Uterus (tissue), 4 donors: ENCODE data around the gene CDC34. TPM values are rescaled to one million over a fixed set of nuclear protein-coding genes. Genes with fewer than 3 reads are reported as not detected.

Source experiments
- DNase-seq, 2 donors: peaks; one replicate each; pipeline ENCODE4 v3.0.0-alpha.2; 2019 to 2020
- H3K27ac ChIP-seq, 2 donors: fragments of 200-600 bp; sonication (generic); 1 replicate in 1 of 2; 2 replicates in 1 of 2; pipeline ENCODE4 v1.5.1; 2016 to 2018
- H3K27me3 ChIP-seq, 2 donors: fragments of 200-600 bp; sonication (generic); one replicate each; pipeline ENCODE4 v1.5.1; 2018 to 2019; ENCODE audit warnings: control low read depth in 1 of 2
- H3K36me3 ChIP-seq, 2 donors: fragments of 200-600 bp; sonication (generic); one replicate each; pipeline ENCODE4 v1.5.1; 2019; ENCODE audit warnings: control low read depth in 1 of 2
- H3K4me1 ChIP-seq, 2 donors: fragments of 200-600 bp; sonication (generic); one replicate each; pipeline ENCODE4 v1.5.1; 2018 to 2019; ENCODE audit warnings: control low read depth in 1 of 2
- H3K4me3 ChIP-seq, 2 donors: fragments of 200-600 bp; sonication (generic); 1 replicate in 1 of 2; 2 replicates in 1 of 2; pipeline ENCODE4 v1.5.1; 2018 to 2019; ENCODE audit warnings: mild to moderate bottlenecking in 1 of 2
- H3K9me3 ChIP-seq, 2 donors: fragments of 200-600 bp; sonication (generic); one replicate each; pipeline ENCODE4 v1.5.1; 2019; ENCODE audit warnings: control low read depth in 1 of 2
- CTCF ChIP-seq, 4 experiments: fragments of 200-600 bp in 2 of 4; fragments of 450-650 bp in 2 of 4; sonication (generic) in 2 of 4; IDR thresholded peaks; one replicate each; pipeline ENCODE4 v1.5.1; 2016 to 2019; ENCODE audit warnings: antibody characterized with exemption in 4 of 4, mild to moderate bottlenecking in 2 of 4, moderate library complexity in 1 of 4
- POLR2A ChIP-seq, 2 donors: fragments of 450-650 bp; IDR thresholded peaks; one replicate each; pipeline ENCODE4 v1.6.1; 2016; ENCODE audit warnings: antibody characterized with exemption in 2 of 2, mild to moderate bottlenecking in 1 of 2, moderate library complexity in 1 of 2
- intact Hi-C: fragments of 100-400 bp; cut with DNase I; formaldehyde crosslinking; loops from one replicate; pipeline ENCODE4 v1.15.1; 2023; ENCODE audit warnings: low total_unique reads
- total RNA-seq, 4 donors: library from RNA; depleted of rRNA in 3 of 4; stranded (reverse); fragments of >200 nt in 3 of 4; gene quantifications; one replicate each; pipeline versions ENCODE4 v1.1.0 to v1.2.4, GENCODE V29; 2014 to 2023
- donor health status: DM: yes; HTN: yes; CAD: no.

The CDC34 gene
- total RNA-seq, 4 donors from 2014 or later, result 44.4 to 459 (median 101) TPM

GRCh38 chr19:495081-495401 lies 36.5 kb upstream of the CDC34 start:
- TF ChIP-seq POLR2A (IDR thresholded peaks at IDR 0.05), result no peak
- TF ChIP-seq CTCF (IDR thresholded peaks at IDR 0.05), result no peak

DNA sequence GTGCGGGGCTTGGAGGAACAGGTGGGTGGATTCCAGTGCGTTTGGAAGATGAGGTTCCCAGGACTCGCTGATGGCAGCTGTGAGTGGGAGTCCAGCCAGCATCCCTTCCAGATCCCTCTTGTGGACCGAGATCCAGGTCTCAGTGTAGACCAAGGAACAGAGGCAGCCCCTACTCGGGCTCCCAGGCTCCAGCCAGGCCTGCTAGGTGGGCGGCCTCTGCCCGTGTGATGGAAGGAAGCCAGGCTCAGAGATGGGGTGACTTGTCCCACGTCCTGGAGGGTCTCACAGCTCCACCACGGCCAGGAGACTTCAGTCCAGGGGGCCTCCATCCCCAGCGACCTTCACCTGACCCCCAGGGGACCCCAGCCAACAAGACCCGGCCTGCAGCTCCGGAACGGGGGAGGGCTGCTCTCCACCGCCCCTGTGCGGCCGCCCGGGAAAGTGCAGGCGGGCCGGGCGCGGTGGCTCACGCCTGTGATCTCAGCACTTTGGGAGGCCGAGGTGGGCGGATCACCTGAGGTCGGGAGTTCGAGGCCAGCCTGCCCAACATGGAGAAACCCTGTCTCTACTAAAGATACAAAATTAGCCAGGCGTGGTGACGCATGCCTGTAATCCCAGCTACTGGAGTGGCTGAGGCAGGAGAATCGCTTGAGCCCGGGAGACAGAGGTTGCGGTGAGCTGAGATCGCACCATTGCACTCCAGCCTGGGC lies 36.0 kb upstream of the CDC34 start:
- Histone ChIP-seq H3K36me3 (no peaks in the 10 kb centered on the region), H3K4me1 (no peaks in the 10 kb centered on the region), H3K27ac (no peak overlapping the region), H3K27me3 (peaks cover 12 to 25% of the 10 kb centered on the region in 2 donors), H3K4me3 (no peak overlapping the region), H3K9me3 (no peaks in the 10 kb centered on the region)
- intact Hi-C loops, result no loop called here
- no peak for DNase-seq
- TF ChIP-seq CTCF (IDR thresholded peaks at IDR 0.05) (peak in 3 of 4 experiments; percentile 40 to 47 (median 44)), POLR2A (IDR thresholded peaks at IDR 0.05) (no peak)

More at GRCh38 chr19:495081-495401, 36.5 kb upstream of the CDC34 start:
- no peaks in the 10 kb centered on the region for H3K4me1 ChIP-seq
- DNase-seq, result no peak
- H3K4me3 ChIP-seq, result no peak overlapping the region
- no peaks in the 10 kb centered on the region for H3K36me3 ChIP-seq
- peaks cover 12 to 25% of the 10 kb centered on the region in 2 donors for H3K27me3 ChIP-seq
- intact Hi-C loops, result no loop called here
- no peaks in the 10 kb centered on the region for H3K9me3 ChIP-seq
- no peak overlapping the region for H3K27ac ChIP-seq

GRCh38 chr19:496112-496665 lies 35.4 kb upstream of the CDC34 start, which contains the start of gene MADCAM1:
Gene MADCAM1, plus strand, starts transcription at chr19:496486. Its CDS starts 14 bp downstream, at chr19:496500.
- no peaks in the 10 kb centered on the region for H3K4me1 ChIP-seq
- no peak for DNase-seq
- no peak within 1 kb of the TSS for H3K4me3 ChIP-seq
- H3K27ac ChIP-seq, result no peak within 1 kb of the TSS
- H3K9me3 ChIP-seq, result no peaks in the 10 kb centered on the region
- H3K36me3 ChIP-seq, result no peaks in the 10 kb centered on the region
- peaks cover 12 to 25% of the 10 kb centered on the region in 2 donors for H3K27me3 ChIP-seq
- no peak for TF ChIP-seq CTCF (IDR thresholded peaks at IDR 0.05)
- intact Hi-C loops, result no loop called here

DNA sequence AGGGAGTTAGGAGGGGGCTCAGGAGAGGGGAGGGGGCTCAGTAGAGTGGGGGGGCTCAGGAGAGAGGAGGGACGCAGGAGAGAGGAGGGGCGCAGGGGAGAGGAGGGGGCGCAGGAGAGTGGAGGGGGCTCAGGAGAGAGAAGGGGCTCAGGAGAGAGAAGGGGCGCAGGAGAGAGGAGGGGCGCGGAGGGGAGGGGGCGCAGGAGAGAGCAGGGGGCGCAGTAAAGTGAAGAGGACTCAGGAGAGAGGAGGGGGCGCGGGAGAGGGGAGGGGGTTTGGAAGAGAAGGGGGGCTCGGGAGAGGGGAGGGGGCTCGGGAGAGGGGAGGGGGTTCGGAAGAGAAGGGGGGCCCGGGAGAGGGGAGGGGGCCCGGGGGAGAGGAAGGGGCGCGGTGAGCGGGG lies 34.6 kb upstream of the CDC34 start:
- DNase-seq, result no peak
- no peaks in the 10 kb centered on the region for H3K36me3 ChIP-seq
- intact Hi-C loops, result no loop called here
- no peaks in the 10 kb centered on the region for H3K9me3 ChIP-seq
- peaks cover 12 to 25% of the 10 kb centered on the region in 2 donors for H3K27me3 ChIP-seq
- H3K27ac ChIP-seq, result no peak overlapping the region
- no peak overlapping the region for H3K4me3 ChIP-seq
- no peaks in the 10 kb centered on the region for H3K4me1 ChIP-seq
- no peak for TF ChIP-seq CTCF (IDR thresholded peaks at IDR 0.05)
- no peak for TF ChIP-seq POLR2A (IDR thresholded peaks at IDR 0.05)

DNA sequence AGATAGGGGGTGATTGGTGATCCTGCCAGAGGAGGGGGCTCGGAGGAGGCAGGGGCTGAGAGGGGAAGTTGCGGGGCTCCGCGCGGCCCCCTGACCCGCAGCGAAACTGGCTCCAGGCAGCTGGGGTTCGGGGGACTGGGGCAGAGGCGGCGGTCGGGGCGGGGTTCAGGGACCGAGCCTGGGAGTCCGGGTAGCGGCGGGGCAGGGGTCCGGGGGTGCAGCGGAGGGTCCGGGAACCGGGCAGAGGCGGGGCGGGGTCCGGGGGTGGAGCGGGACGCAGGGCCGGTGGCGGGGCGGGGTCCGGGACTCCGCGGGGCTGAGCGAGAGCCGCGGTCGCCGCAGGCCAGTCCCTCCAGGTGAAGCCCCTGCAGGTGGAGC lies 34.1 kb upstream of the CDC34 start:
- no peak for DNase-seq
- H3K36me3 ChIP-seq, result no peaks in the 10 kb centered on the region
- H3K9me3 ChIP-seq, result no peaks in the 10 kb centered on the region
- no peak for TF ChIP-seq CTCF (IDR thresholded peaks at IDR 0.05)
- TF ChIP-seq POLR2A (IDR thresholded peaks at IDR 0.05), result no peak
- no peak overlapping the region for H3K27ac ChIP-seq
- no peak overlapping the region for H3K4me3 ChIP-seq
- intact Hi-C loops, result no loop called here
- H3K4me1 ChIP-seq, result no peaks in the 10 kb centered on the region
- peaks cover 12 to 25% of the 10 kb centered on the region in 2 donors for H3K27me3 ChIP-seq
